Activated T-cell treated with anti-CD3 and anti-CD28 coated beads for 48 hours (primary cell): ENCODE data around the gene TAF11L12.
"Not testable (repeated sequence)": the region's sequence is repeated elsewhere in the genome, so short reads cannot be mapped to it uniquely, and the experiment has no call there.

Source experiments
- DNase-seq: peaks from one replicate; pipeline ENCODE4 v3.0.0-alpha.2; 2020; ENCODE audit warnings: low read depth

TAF11L12 gene

DNA sequence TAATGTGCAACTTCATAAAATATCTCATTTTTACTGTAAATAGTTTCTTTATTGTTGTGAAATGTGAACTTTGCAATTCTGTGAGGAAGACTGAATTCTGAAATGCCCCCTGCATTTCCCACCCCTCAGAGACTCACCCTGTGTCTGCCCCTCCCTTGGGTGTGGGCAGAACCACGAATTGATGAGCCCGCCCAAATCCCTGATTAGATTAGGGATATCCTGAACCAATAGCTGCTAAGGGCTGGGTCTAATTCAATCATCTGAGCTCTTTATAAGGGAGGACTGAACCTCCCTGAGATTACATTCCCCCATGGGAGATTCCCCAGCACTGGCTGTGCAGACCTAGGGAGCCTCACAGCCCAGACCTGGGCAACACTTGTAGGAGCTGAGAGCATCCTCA lies at the start of gene TAF11L12:
TAF11L12 (plus strand) TSS at position 301 of the 400 bp plus-strand sequence.
- not testable (repeated sequence) for DNase-seq

DNA sequence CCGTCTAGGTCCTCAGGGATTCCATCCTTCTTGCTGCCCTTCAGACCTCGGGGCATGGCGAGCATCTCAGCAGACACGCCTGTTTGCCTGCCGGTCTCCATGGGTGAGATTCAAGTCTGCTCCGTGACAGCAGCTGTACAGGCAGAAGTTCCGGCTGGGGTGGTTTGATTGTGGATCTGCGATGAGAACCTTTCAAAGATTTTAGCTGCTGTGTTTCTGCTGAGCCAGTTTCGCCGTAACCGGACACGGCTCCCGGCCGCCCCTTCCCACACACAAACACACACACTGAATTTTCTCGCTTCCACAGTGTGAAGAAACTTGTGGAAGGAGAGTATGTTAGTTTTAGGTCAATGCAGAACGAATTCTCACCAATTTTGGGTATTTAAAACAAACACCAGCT lies 24.5 kb upstream of the TAF11L12 start, which contains the start of gene TAF11L7:
TAF11L7 (minus strand) TSS at position 101 of the 400 bp plus-strand sequence.
- not testable (repeated sequence) for DNase-seq

DNA sequence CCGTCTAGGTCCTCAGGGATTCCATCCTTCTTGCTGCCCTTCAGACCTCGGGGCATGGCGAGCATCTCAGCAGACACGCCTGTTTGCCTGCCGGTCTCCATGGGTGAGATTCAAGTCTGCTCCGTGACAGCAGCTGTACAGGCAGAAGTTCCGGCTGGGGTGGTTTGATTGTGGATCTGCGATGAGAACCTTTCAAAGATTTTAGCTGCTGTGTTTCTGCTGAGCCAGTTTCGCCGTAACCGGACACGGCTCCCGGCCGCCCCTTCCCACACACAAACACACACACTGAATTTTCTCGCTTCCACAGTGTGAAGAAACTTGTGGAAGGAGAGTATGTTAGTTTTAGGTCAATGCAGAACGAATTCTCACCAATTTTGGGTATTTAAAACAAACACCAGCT lies 19.3 kb upstream of the TAF11L12 start, which contains the start of gene TAF11L8:
TAF11L8 (minus strand) TSS at position 101 of the 400 bp plus-strand sequence.
- DNase-seq = not testable (repeated sequence)

DNA sequence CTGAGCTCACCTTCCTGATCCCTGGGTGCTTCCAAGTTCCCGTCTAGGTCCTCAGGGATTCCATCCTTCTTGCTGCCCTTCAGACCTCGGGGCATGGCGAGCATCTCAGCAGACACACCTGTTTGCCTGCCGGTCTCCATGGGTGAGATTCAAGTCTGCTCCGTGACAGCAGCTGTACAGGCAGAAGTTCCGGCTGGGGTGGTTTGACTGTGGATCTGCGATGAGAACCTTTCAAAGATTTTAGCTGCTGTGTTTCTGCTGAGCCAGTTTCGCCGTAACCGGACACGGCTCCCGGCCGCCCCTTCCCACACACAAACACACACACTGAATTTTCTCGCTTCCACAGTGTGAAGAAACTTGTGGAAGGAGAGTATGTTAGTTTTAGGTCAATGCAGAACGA lies 15.9 kb upstream of the TAF11L12 start, which contains the start of gene TAF11L9:
TAF11L9 (minus strand) TSS at position 140 of the 400 bp plus-strand sequence.
- not testable (repeated sequence) for DNase-seq

DNA sequence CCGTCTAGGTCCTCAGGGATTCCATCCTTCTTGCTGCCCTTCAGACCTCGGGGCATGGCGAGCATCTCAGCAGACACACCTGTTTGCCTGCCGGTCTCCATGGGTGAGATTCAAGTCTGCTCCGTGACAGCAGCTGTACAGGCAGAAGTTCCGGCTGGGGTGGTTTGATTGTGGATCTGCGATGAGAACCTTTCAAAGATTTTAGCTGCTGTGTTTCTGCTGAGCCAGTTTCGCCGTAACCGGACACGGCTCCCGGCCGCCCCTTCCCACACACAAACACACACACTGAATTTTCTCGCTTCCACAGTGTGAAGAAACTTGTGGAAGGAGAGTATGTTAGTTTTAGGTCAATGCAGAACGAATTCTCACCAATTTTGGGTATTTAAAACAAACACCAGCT lies 12.5 kb upstream of the TAF11L12 start, which contains the start of gene TAF11L10:
TAF11L10 (minus strand) TSS at position 101 of the 400 bp plus-strand sequence.
- not testable (repeated sequence) for DNase-seq

DNA sequence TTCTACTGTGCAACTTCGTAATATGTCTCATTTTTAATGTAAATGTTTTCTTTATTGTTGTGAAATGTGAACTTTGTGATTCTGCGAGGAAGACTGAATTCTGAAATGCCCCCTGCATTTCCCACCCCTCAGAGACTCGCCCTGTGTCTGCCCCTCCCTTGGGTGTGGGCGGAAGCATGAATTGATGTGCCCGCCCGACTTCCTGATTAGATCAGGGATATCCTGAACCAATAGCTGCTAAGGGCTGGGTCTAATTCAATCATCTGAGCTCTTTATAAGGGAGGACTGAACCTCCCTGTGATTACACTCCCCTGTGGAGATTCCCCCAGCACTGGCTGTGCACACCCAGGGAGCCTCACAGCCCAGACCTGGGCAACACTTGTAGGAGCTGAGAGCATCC lies 6.3 kb upstream of the TAF11L12 start, which contains the start of gene TAF11L11:
TAF11L11 (plus strand) TSS at position 304 of the 400 bp plus-strand sequence.
- DNase-seq = not testable (repeated sequence)

DNA sequence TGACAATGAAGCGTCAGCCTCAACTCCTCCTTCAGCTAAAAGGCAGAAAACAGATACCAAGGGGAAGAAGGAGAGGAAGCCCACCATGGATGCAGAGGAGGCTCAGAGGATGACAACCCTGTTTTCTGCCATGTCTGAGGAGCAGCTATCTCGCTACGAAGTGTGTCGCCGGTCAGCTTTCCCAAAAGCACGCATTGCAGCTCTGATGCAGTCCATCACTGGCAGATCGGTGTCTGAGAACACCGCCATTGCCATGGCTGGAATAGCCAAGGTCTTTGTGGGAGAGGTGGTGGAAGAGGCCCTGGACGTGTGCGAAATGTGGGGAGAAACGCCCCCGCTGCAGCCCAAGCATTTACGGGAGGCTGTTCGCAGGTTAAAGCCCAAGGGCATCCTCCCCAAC lies 5.2 kb upstream of the TAF11L12 start:
- DNase-seq = no peak

DNA sequence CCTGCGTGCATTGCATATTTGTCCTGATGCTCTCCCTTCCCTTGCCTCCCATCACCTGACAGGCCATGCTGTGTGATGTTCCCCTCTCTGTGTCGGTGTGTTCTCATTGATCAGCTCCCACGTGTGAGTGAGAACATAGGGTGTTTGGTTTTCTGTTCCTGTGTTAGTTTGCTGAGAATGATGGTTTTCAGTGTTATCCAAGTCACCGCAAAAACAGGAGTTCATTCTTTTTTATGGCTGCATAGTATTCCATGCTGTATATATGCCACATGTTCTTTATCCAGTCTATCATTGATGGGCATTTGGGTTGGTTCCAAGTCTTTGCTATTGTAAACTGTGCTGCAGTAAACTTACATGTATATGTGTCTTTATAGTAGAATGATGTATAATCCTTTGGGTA lies 2.7 kb upstream of the TAF11L12 start:
- DNase-seq = not testable (repeated sequence)

- DNase-seq = no peak
Measured at GRCh38 chr5:17614872-17615605, 4.8 kb downstream of the TAF11L12 start.

GRCh38 chr5:17619354-17619753 lies 9.2 kb downstream of the TAF11L12 start:
- no peak for DNase-seq

GRCh38 chr5:17620627-17621026 lies 10.4 kb downstream of the TAF11L12 start:
- DNase-seq = no peak

DNA sequence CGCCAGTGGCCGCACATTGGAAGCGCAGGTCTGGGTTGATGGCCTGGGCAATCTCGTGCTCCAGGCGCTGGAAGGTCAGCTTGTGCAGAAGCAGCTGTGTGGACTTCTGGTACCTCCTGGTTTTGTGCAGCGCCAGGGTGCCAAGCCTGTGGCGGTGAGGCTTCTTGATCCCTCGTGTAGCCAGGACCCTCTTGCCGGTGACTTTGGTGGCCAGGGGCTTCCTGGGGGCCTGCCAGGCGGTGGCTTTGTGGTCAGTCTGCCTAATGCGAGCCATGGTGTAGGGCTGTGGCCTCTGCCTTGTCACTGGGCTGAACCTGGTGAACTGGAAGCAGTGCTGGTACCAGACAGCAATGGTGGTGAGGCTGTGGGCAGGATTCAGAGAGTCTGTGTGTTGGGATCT lies 15.5 kb downstream of the TAF11L12 start:
- DNase-seq = no peak

DNA sequence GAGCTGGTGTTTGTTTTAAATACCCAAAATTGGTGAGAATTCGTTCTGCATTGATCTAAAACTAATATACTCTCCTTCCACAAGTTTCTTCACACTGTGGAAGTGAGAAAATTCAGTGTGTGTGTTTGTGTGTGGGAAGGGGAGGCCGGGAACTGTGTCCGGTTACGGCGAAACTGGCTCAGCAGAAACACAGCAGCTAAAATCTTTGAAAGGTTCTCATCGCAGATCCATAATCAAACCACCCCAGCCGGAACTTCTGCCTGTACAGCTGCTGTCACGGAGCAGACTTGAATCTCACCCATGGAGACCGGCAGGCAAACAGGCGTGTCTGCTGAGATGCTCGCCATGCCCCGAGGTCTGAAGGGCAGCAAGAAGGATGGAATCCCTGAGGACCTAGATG lies 21.6 kb downstream of the TAF11L12 start, which contains the start of gene TAF11L13:
TAF11L13 (plus strand) TSS at position 301 of the 400 bp plus-strand sequence.
- DNase-seq = not testable (repeated sequence)

GRCh38 chr5:17634160-17634559 lies 24.0 kb downstream of the TAF11L12 start, which contains the start of gene TAF11L14:
TSS of gene TAF11L14 (plus strand) at chr5:17634460.
- DNase-seq = no peak

GRCh38 chr5:17649232-17649631 lies 39.0 kb downstream of the TAF11L12 start:
- DNase-seq = not testable (repeated sequence)

DNA sequence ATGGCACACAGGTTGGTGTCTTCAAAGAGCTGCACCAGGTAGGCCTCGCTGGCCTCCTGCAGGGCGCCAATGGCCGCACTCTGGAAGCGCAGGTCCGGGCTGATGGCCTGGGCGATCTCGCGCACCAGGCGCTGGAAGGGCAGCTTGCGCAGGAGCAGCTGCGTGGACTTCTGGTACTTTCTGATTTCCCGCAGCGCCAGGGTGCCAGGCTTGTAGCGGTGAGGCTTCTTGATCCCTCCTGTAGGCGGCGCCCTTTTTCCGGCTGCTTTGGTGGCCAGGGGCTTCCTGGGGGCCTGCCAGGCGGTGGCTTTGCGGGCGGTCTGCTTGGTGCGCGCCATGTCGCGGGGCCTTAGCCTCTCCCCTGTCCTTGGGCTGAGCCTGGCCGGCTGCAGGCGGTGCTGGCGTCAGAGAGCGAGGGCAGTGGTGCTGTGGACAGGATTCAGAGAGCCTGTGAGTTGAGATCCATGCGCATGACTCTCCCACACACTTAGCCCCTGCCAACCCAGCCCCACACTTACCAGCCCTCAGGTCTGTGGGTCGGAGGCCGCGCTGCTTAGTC lies 45.1 kb downstream of the TAF11L12 start:
- not testable (repeated sequence) for DNase-seq

DNA sequence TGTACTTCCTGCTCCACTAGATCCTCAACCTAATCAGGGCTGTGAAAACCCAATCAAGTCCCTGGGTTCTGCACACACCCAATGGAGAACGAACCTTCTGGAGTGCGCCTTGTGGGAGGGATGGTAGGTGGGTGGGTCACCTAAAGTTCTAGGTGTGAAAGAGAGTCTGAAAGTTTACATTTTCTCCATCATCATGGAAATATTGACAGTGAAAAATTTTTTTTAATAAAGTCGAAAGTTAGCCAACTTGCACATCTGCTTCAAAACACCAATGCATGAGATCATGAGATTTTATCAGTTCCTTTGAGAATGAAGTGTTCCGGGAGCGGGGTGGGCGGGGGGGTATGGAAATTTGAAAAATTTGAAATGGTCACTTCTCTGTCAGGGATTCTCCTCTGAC lies 45.7 kb downstream of the TAF11L12 start:
- DNase-seq = no peak
